ENCODE measurements around the gene KY.

KY gene, protein sequence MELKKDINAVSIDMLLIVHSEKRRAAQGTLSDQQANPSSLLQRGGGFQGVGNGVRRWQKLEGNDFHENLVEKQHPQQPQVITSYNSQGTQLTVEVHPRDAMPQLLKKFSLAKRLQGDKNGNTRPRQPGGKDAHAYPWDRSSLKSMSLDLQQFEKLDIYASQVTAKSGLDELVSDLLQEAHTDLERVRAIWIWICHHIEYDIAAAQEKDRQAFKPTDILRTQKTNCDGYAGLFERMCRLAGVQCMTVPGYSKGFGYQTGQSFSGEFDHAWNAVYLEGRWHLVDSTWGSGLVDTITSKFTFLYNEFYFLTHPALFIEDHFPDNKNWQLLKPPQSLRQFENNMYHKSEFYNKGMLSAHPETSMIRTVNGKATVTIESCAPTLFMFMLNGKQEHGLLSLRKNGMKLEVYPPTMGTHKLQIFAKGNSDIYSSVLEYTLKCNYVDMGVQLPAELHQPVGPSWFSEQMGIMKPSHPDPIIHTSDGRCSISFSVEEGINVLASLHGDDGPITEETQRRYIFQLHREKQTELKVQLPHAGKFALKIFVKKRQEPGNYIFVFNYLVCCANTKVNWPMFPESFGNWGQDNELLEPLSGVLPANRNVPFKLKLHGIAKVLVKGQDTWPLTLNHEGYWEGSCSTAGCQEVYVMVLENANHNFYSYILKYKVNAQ

DNA sequence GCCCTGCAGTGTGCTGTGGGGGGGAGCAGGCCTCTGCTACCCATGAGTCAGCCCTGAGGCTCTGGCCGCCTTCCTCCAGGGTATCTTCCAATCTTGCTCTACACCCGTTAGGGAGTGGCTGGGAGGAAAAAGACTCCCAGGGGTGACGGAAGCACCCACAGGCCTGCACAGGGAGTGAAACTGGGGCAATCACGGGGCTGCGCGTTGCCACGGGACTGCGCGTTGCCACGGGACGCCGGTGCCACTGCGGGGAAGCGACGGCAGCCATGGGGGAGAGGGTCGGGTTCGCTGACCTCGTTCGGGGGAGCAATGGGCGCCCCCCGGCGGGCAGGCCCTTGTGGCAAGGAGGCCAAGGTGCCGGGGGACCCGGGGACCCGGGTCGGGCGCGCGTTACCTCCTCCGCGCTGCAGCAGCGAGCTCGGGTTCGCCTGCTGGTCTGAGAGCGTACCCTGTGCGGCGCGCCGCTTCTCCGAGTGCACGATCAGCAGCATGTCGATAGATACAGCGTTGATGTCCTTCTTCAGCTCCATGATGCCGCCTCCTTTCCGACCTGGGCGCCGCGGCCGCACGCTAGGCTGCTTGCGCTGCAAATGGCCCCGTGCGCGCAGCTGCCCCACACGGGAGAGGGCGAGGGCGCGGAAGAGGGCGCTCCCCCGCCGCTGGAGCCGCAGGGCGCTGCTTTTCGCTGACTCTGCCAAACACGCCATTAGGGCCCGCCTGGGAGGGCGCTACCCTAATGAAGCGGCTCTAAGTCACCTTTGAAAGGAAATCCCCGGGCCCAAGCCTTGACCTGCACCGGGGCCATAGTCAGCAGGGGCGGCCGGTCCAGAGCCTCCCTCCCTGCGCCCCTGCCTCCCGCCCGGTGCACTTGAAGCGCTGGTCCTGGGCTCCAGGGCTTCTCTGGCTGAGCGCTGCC is at the start of gene KY:
TSS of gene KY (minus strand) at position 592 of the 916 bp plus-strand sequence. CDS start at position 530, 62 bp downstream.
- Histone ChIP-seq H3K36me3 (ENCODE audit: control insufficient read depth, insufficient read depth, low read length) (no peaks in the 10 kb centered on the region), H3K4me3 (replicated peaks; ENCODE audit: low read depth, low read length) (no peak within 1 kb of the TSS), H3K27me3 (replicated peaks; ENCODE audit: control insufficient read depth, insufficient read depth, low read length) (peaks cover 2% of the 10 kb centered on the region)
- DNase-seq (ENCODE audit: extremely low read depth, insufficient read length): no peak
- TF ChIP-seq, protein P1, sequence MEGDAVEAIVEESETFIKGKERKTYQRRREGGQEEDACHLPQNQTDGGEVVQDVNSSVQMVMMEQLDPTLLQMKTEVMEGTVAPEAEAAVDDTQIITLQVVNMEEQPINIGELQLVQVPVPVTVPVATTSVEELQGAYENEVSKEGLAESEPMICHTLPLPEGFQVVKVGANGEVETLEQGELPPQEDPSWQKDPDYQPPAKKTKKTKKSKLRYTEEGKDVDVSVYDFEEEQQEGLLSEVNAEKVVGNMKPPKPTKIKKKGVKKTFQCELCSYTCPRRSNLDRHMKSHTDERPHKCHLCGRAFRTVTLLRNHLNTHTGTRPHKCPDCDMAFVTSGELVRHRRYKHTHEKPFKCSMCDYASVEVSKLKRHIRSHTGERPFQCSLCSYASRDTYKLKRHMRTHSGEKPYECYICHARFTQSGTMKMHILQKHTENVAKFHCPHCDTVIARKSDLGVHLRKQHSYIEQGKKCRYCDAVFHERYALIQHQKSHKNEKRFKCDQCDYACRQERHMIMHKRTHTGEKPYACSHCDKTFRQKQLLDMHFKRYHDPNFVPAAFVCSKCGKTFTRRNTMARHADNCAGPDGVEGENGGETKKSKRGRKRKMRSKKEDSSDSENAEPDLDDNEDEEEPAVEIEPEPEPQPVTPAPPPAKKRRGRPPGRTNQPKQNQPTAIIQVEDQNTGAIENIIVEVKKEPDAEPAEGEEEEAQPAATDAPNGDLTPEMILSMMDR (IDR thresholded peaks at IDR 0.05; ENCODE audit: insufficient read depth, low read length, poor library complexity, severe bottlenecking): no peak

DNA sequence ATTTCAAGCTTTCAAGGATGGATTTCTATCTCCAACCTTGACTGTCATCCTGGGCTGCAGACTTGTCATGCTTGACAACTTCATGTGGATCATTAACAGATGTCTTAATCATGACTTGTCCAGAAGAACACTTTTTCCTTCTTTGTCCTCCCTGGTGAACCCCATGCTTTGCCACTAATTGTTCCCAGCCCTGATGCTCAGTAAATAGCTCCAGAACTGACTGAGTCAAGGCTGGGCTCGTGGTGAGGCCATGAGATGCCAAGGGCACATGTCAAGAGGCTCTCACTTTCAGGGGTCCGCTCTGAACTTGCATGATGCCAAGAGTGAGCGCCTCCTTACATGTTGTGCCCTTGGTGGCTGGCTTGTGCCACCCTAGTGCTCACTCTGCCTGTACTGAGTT is 48.9 kb upstream of the KY start:
- no peak for DNase-seq (ENCODE audit: extremely low read depth, insufficient read length)
- Histone ChIP-seq H3K27me3 (replicated peaks; ENCODE audit: control insufficient read depth, insufficient read depth, low read length) (no peaks in the 10 kb centered on the region; the same call in none of the 2 replicates), H3K36me3 (ENCODE audit: control insufficient read depth, insufficient read depth, low read length) (no peaks in the 10 kb centered on the region), H3K4me3 (replicated peaks; ENCODE audit: low read depth, low read length) (no peak overlapping the region)
- TF ChIP-seq, protein P1 (IDR thresholded peaks at IDR 0.05; ENCODE audit: insufficient read depth, low read length, poor library complexity, severe bottlenecking): no peak

DNA sequence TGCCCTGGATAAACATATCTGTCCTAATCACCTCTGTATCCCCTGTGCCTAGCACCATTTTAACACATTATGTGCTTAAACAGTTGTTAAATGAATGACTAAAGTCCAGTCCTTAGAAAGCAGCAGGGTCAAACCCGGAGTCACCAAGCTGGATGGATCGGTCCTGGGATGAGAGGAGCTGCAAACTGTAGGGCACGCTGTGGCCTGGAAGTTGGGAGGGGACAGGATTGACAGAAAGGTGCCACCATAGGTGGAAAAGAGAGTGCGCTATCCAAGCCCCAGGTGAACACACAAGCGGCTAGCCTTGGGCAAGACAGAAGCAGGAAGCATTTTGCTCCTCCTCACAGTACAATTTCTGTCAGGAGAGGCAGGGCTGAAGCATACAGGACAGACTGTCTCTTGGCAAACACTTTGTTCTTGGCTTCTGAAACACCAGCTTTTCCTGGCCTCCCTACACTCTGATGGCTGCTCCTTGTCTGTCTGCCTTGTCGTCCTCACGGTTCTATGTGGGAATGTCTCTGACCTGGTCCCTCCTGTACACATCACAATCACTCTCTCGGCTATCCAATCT is 48.4 kb upstream of the KY start:
- Histone ChIP-seq H3K36me3 (ENCODE audit: control insufficient read depth, insufficient read depth, low read length) (no peaks in the 10 kb centered on the region), H3K27me3 (replicated peaks; ENCODE audit: control insufficient read depth, insufficient read depth, low read length) (no peaks in the 10 kb centered on the region; the same call in none of the 2 replicates), H3K4me3 (replicated peaks; ENCODE audit: low read depth, low read length) (no peak overlapping the region)
- DNase-seq (ENCODE audit: extremely low read depth, insufficient read length): no peak
- TF ChIP-seq, protein P1 (IDR thresholded peaks at IDR 0.05; ENCODE audit: insufficient read depth, low read length, poor library complexity, severe bottlenecking): no peak

DNA sequence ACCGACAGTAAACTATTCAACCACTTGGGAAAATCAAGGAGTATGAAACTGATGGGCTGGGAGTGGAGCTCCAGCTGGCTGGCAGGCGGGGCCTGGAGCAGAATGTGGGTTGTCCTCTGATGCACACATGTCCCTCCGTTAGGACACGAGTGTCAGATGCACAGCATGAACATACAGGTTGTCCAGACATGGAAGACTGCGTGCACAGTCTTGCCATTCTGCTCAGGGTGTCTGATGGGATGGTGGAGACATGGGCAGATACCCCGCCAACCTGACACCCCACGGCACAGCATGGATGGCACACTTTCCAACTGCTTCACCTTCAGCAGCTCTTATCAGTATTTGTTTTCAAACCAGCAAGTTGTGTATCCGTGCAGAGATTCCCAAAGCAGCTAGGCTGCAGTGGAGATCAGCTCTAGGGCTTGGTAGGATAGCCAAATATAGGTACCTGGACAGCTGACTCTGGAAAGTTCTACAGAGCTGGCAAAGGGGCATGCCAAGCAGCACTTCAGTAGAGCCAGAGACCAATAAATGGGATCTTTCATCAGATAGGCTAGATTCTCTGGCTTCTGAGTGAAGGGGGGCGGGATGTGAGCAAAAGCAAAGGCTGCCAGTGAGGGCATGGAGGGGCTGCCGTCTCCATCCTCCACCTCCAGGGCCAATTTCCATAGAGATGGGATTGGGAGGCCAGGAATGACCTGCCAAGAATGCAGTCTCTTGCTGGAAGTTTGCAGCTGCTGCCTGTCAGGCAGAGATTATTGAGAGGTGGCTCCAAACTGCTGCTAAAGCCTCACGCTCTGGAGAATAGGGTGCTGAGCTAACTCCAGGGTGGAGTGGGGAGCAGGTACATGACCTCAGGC is 47.2 kb upstream of the KY start:
- DNase-seq (ENCODE audit: extremely low read depth, insufficient read length): no peak
- TF ChIP-seq, protein P1 (IDR thresholded peaks at IDR 0.05; ENCODE audit: insufficient read depth, low read length, poor library complexity, severe bottlenecking): no peak
- Histone ChIP-seq H3K36me3 (ENCODE audit: control insufficient read depth, insufficient read depth, low read length) (no peaks in the 10 kb centered on the region), H3K4me3 (replicated peaks; ENCODE audit: low read depth, low read length) (no peak overlapping the region), H3K27me3 (replicated peaks; ENCODE audit: control insufficient read depth, insufficient read depth, low read length) (no peaks in the 10 kb centered on the region; the same call in none of the 2 replicates)
